Ecto neural progenitor cell (in vitro differentiated cells): Measurements from ENCODE around the gene ALOXE3.

Experiments used
- DNase-seq: peaks from one replicate; pipeline ENCODE4 v3.0.0-alpha.2; 2018; ENCODE audit warnings: low spot score

Gene ALOXE3

GRCh38 chr17:8048236-8048635 is 70.1 kb downstream of the ALOXE3 start:
- DNase-seq, result no peak

GRCh38 chr17:8047769-8048110 is 70.6 kb downstream of the ALOXE3 start:
- no peak for DNase-seq

- DNase-seq, result no peak
Observed at GRCh38 chr17:8046929-8047768, 71.2 kb downstream of the ALOXE3 start.

GRCh38 chr17:8046306-8046928 is 71.9 kb downstream of the ALOXE3 start:
- no peak for DNase-seq
